ENCODE results near the gene C19orf85.

Gene C19orf85

GRCh38 chr19:55487924-55488687 is 23.6 kb upstream of the C19orf85 start, which contains the start of gene SSC5D:
Gene SSC5D (plus strand): TSS chr19:55488436. CDS start chr19:55488590, 154 bp downstream.
- Histone ChIP-seq H3K9ac (ENCODE audit: low read length) (peak within 1 kb of the TSS; percentile 78), H3K36me3 (ENCODE audit: insufficient read depth, low read length) (no peaks in the 10 kb centered on the region), H3K27ac (ENCODE audit: low read depth, low read length) (peak within 1 kb of the TSS; percentile 99), H3K4me1 (ENCODE audit: insufficient read depth, low read length) (peaks cover 71% of the 10 kb centered on the region), H3K27me3 (ENCODE audit: control insufficient read depth in 1 of 2, insufficient read depth in 2 of 2, low read length in 2 of 2) (no peaks in the 10 kb centered on the region), H3K9me3 (ENCODE audit: low read length) (no peaks in the 10 kb centered on the region), H3K4me3 (ENCODE audit: low read depth in 1 of 2, low read length in 2 of 2) (peak within 1 kb of the TSS; percentile 42 to 65)

- peak overlapping the region; percentile 89 for H3K27ac ChIP-seq (ENCODE audit: low read depth, low read length)
- no peaks in the 10 kb centered on the region for H3K36me3 ChIP-seq (ENCODE audit: insufficient read depth, low read length)
- H3K9ac ChIP-seq (ENCODE audit: low read length): peak overlapping the region; percentile 42
- H3K4me1 ChIP-seq (ENCODE audit: insufficient read depth, low read length): peaks cover 62% of the 10 kb centered on the region
- no peaks in the 10 kb centered on the region for H3K27me3 ChIP-seq (ENCODE audit: control insufficient read depth in 1 of 2, insufficient read depth in 2 of 2, low read length in 2 of 2)
- H3K4me3 ChIP-seq (ENCODE audit: low read depth in 1 of 2, low read length in 2 of 2): peak overlapping the region in 1 of 2 donors; percentile 43
- H3K9me3 ChIP-seq (ENCODE audit: low read length): no peaks in the 10 kb centered on the region
These were observed 22.7 kb upstream of the C19orf85 start for GRCh38 chr19:55486971-55487923.

- H3K9me3 ChIP-seq (ENCODE audit: low read length): no peaks in the 10 kb centered on the region
- no peaks in the 10 kb centered on the region for H3K27me3 ChIP-seq (ENCODE audit: control insufficient read depth in 1 of 2, insufficient read depth in 2 of 2, low read length in 2 of 2)
- H3K36me3 ChIP-seq (ENCODE audit: insufficient read depth, low read length): no peaks in the 10 kb centered on the region
- H3K4me3 ChIP-seq (ENCODE audit: low read depth in 1 of 2, low read length in 2 of 2): peak overlapping the region in 1 of 2 donors; percentile 61
- H3K27ac ChIP-seq (ENCODE audit: low read depth, low read length): peak overlapping the region; percentile 89
- peaks cover 53% of the 10 kb centered on the region for H3K4me1 ChIP-seq (ENCODE audit: insufficient read depth, low read length)
- peak overlapping the region; percentile 42 for H3K9ac ChIP-seq (ENCODE audit: low read length)
These were observed 21.8 kb upstream of the C19orf85 start for GRCh38 chr19:55486043-55486970.

- Histone ChIP-seq H3K4me3 (ENCODE audit: low read depth in 1 of 2, low read length in 2 of 2) (peak overlapping the region; percentile 61 to 64), H3K9me3 (ENCODE audit: low read length) (no peaks in the 10 kb centered on the region), H3K4me1 (ENCODE audit: insufficient read depth, low read length) (peaks cover 47% of the 10 kb centered on the region), H3K9ac (ENCODE audit: low read length) (peak overlapping the region; percentile 41), H3K36me3 (ENCODE audit: insufficient read depth, low read length) (no peaks in the 10 kb centered on the region), H3K27me3 (ENCODE audit: control insufficient read depth in 1 of 2, insufficient read depth in 2 of 2, low read length in 2 of 2) (no peaks in the 10 kb centered on the region), H3K27ac (ENCODE audit: low read depth, low read length) (peak overlapping the region; percentile 89)
These were observed 21.0 kb upstream of the C19orf85 start for GRCh38 chr19:55485439-55486011.

- Histone ChIP-seq H3K36me3 (ENCODE audit: insufficient read depth, low read length) (no peaks in the 10 kb centered on the region), H3K4me1 (ENCODE audit: insufficient read depth, low read length) (peaks cover 43% of the 10 kb centered on the region), H3K27ac (ENCODE audit: low read depth, low read length) (peak within 1 kb of the TSS; percentile 89), H3K9me3 (ENCODE audit: low read length) (no peaks in the 10 kb centered on the region), H3K4me3 (ENCODE audit: low read depth in 1 of 2, low read length in 2 of 2) (peak within 1 kb of the TSS; percentile 61 to 64), H3K9ac (ENCODE audit: low read length) (peak within 1 kb of the TSS; percentile 41), H3K27me3 (ENCODE audit: control insufficient read depth in 1 of 2, insufficient read depth in 2 of 2, low read length in 2 of 2) (no peaks in the 10 kb centered on the region)
These were observed 20.3 kb upstream of the C19orf85 start, which contains the start of gene NAT14 for GRCh38 chr19:55484593-55485438. Gene NAT14 (plus strand): TSS chr19:55485188. CDS start chr19:55485709, 521 bp downstream.

- peak overlapping the region; percentile 61 to 64 for H3K4me3 ChIP-seq (ENCODE audit: low read depth in 1 of 2, low read length in 2 of 2)
- H3K9ac ChIP-seq (ENCODE audit: low read length): no peak overlapping the region
- H3K27me3 ChIP-seq (ENCODE audit: control insufficient read depth in 1 of 2, insufficient read depth in 2 of 2, low read length in 2 of 2): no peaks in the 10 kb centered on the region
- H3K36me3 ChIP-seq (ENCODE audit: insufficient read depth, low read length): no peaks in the 10 kb centered on the region
- H3K9me3 ChIP-seq (ENCODE audit: low read length): no peaks in the 10 kb centered on the region
- peaks cover 36% of the 10 kb centered on the region for H3K4me1 ChIP-seq (ENCODE audit: insufficient read depth, low read length)
- H3K27ac ChIP-seq (ENCODE audit: low read depth, low read length): peak overlapping the region; percentile 89
These were observed 19.4 kb upstream of the C19orf85 start for GRCh38 chr19:55483706-55484592.

- Histone ChIP-seq H3K27me3 (ENCODE audit: control insufficient read depth in 1 of 2, insufficient read depth in 2 of 2, low read length in 2 of 2) (no peaks in the 10 kb centered on the region), H3K4me1 (ENCODE audit: insufficient read depth, low read length) (peaks cover 37% of the 10 kb centered on the region), H3K4me3 (ENCODE audit: low read depth in 1 of 2, low read length in 2 of 2) (no peak overlapping the region), H3K9me3 (ENCODE audit: low read length) (no peaks in the 10 kb centered on the region), H3K36me3 (ENCODE audit: insufficient read depth, low read length) (no peaks in the 10 kb centered on the region), H3K27ac (ENCODE audit: low read depth, low read length) (no peak overlapping the region), H3K9ac (ENCODE audit: low read length) (no peak overlapping the region)
These were observed 18.6 kb upstream of the C19orf85 start for GRCh38 chr19:55482967-55483705.

- Histone ChIP-seq H3K27ac (ENCODE audit: low read depth, low read length) (no peak overlapping the region), H3K4me3 (ENCODE audit: low read depth in 1 of 2, low read length in 2 of 2) (no peak overlapping the region), H3K9me3 (ENCODE audit: low read length) (no peaks in the 10 kb centered on the region), H3K9ac (ENCODE audit: low read length) (no peak overlapping the region), H3K36me3 (ENCODE audit: insufficient read depth, low read length) (no peaks in the 10 kb centered on the region), H3K4me1 (ENCODE audit: insufficient read depth, low read length) (peaks cover 38% of the 10 kb centered on the region), H3K27me3 (ENCODE audit: control insufficient read depth in 1 of 2, insufficient read depth in 2 of 2, low read length in 2 of 2) (no peaks in the 10 kb centered on the region)
These were observed 17.8 kb upstream of the C19orf85 start for GRCh38 chr19:55482156-55482961.
